HG03135 (cell line): ENCODE measurements around the gene UBAP1L.
"Not testable (repeated sequence)": the region's sequence is repeated elsewhere in the genome, so short reads cannot be mapped to it uniquely, and the experiment has no call there.

Experiments
- ATAC-seq: cut with Tn5 transposase; IDR thresholded peaks from one replicate; pipeline ENCODE4 v1.9.1; 2021; ENCODE audit warnings: mild to moderate bottlenecking, moderate library complexity; ENCODE audit not compliant: unreplicated experiment

The UBAP1L gene

GRCh38 chr15:65115086-65115485, at the start of gene UBAP1L:
Gene UBAP1L (minus strand): TSS chr15:65115200. CDS start chr15:65106215, 8,985 bp downstream.
- ATAC-seq: no peak

- no peak for ATAC-seq
Measured at GRCh38 chr15:65164139-65164538, 49.1 kb upstream of the UBAP1L start.

GRCh38 chr15:65163041-65163440, 48.0 kb upstream of the UBAP1L start:
- ATAC-seq: no peak

- no peak for ATAC-seq
Measured at GRCh38 chr15:65156692-65157091, 41.7 kb upstream of the UBAP1L start.

- no peak for ATAC-seq
Measured at GRCh38 chr15:65154720-65155119, 39.7 kb upstream of the UBAP1L start.

GRCh38 chr15:65147902-65148301, 32.9 kb upstream of the UBAP1L start:
- no peak for ATAC-seq

- no peak for ATAC-seq
Measured at GRCh38 chr15:65146438-65146837, 31.4 kb upstream of the UBAP1L start.

GRCh38 chr15:65138631-65139030, 23.6 kb upstream of the UBAP1L start:
- ATAC-seq: not testable (repeated sequence)

- not testable (repeated sequence) for ATAC-seq
Measured at GRCh38 chr15:65137893-65138292, 22.9 kb upstream of the UBAP1L start.

GRCh38 chr15:65137089-65137488, 22.1 kb upstream of the UBAP1L start:
- ATAC-seq: not testable (repeated sequence)

- ATAC-seq: no peak
Measured at GRCh38 chr15:65134538-65134937, 19.5 kb upstream of the UBAP1L start.

GRCh38 chr15:65133548-65134200, 18.7 kb upstream of the UBAP1L start, which contains the start of gene PDCD7:
Gene PDCD7 (minus strand): TSS chr15:65133808. CDS start chr15:65133781, 27 bp downstream.
- ATAC-seq: peak; percentile 88

GRCh38 chr15:65132878-65133547, 18.0 kb upstream of the UBAP1L start:
- peak; percentile 43 for ATAC-seq

- no peak for ATAC-seq
Measured at GRCh38 chr15:65130941-65131340, 15.9 kb upstream of the UBAP1L start.

GRCh38 chr15:65115542-65115941, 542 bp upstream of the UBAP1L start:
- ATAC-seq: no peak

GRCh38 chr15:65110676-65111292, 4.2 kb downstream of the UBAP1L start:
- ATAC-seq: no peak

- ATAC-seq: no peak
Measured at GRCh38 chr15:65106011-65106590, 8.9 kb downstream of the UBAP1L start.

GRCh38 chr15:65105038-65105437, 10.0 kb downstream of the UBAP1L start:
- no peak for ATAC-seq

- no peak for ATAC-seq
Measured at GRCh38 chr15:65102912-65103311, 12.1 kb downstream of the UBAP1L start.

GRCh38 chr15:65101891-65102708, 12.9 kb downstream of the UBAP1L start:
- no peak for ATAC-seq

GRCh38 chr15:65101411-65101890, 13.5 kb downstream of the UBAP1L start:
- ATAC-seq: no peak
